ENCODE measurements around the gene CABP2.

GRCh38 chr11:67514116-67514515, 9.1 kb downstream of the CABP2 start:
- TF ChIP-seq, protein P1, sequence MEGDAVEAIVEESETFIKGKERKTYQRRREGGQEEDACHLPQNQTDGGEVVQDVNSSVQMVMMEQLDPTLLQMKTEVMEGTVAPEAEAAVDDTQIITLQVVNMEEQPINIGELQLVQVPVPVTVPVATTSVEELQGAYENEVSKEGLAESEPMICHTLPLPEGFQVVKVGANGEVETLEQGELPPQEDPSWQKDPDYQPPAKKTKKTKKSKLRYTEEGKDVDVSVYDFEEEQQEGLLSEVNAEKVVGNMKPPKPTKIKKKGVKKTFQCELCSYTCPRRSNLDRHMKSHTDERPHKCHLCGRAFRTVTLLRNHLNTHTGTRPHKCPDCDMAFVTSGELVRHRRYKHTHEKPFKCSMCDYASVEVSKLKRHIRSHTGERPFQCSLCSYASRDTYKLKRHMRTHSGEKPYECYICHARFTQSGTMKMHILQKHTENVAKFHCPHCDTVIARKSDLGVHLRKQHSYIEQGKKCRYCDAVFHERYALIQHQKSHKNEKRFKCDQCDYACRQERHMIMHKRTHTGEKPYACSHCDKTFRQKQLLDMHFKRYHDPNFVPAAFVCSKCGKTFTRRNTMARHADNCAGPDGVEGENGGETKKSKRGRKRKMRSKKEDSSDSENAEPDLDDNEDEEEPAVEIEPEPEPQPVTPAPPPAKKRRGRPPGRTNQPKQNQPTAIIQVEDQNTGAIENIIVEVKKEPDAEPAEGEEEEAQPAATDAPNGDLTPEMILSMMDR (conservative IDR thresholded peaks at IDR 0.05) = no peak
- no peak for TF ChIP-seq EZH2 (IDR thresholded peaks at IDR 0.05; ENCODE audit: low read depth)

All from PC-9 (cell line).